ENCODE results near the gene NDUFC1. TPM values are rescaled to one million over a fixed set of nuclear protein-coding genes. Genes with fewer than 3 reads are reported as not detected.
A peak's percentile ranks its signal among the peaks of the same experiment; 100 is the strongest.
"Not testable (repeated sequence)": the region's sequence is repeated elsewhere in the genome, so short reads cannot be mapped to it uniquely, and the experiment has no call there.

The NDUFC1 gene
- total RNA-seq, 1 experiment from 2014 or later, result 68.5 TPM

DNA sequence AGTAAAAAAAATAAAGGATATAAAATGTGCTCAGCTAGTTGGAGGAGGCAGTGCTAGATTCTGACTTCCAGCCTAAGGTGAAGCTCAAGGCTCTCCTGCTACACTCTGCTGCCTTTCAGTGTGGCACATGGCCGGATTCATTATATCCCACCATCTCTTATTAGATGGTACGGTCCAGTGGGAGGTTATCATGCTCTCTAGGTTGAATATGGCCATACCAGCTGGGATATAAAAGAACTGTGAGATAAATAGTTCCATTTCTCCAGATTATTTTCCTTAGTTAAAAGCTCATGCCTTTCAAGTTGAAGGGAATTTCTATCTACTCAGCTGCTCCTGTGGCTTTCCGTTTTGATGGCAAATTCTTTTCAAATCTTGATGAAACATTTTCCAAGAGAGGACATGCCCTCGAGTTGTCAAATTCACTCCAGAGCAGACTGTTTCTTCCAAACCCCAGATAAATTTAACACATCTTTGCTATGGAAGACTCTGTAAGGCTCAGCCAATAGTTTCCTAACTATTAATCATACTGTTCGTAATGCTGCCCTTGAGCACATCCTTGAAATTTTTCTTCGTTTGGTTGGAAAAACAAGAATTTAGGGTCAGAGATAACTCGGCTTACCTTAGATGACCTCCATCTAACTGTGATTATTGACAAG lies 20.1 kb downstream of the NDUFC1 start:
- H3K27ac ChIP-seq, result no peak overlapping the region
- no peak for DNase-seq (ENCODE audit: low read depth in 1 of 2, low spot score in 2 of 2)
- H3K36me3 ChIP-seq, result no peaks in the 10 kb centered on the region
- no peaks in the 10 kb centered on the region for H3K4me1 ChIP-seq (replicated peaks)
- H3K9me3 ChIP-seq (replicated peaks), result 0 out of 2 replicates have a peak, but pooled peaks cover 2% of the 10 kb centered on the region
- H3K27me3 ChIP-seq (replicated peaks), result no peaks in the 10 kb centered on the region
- no peak overlapping the region for H3K4me3 ChIP-seq

DNA sequence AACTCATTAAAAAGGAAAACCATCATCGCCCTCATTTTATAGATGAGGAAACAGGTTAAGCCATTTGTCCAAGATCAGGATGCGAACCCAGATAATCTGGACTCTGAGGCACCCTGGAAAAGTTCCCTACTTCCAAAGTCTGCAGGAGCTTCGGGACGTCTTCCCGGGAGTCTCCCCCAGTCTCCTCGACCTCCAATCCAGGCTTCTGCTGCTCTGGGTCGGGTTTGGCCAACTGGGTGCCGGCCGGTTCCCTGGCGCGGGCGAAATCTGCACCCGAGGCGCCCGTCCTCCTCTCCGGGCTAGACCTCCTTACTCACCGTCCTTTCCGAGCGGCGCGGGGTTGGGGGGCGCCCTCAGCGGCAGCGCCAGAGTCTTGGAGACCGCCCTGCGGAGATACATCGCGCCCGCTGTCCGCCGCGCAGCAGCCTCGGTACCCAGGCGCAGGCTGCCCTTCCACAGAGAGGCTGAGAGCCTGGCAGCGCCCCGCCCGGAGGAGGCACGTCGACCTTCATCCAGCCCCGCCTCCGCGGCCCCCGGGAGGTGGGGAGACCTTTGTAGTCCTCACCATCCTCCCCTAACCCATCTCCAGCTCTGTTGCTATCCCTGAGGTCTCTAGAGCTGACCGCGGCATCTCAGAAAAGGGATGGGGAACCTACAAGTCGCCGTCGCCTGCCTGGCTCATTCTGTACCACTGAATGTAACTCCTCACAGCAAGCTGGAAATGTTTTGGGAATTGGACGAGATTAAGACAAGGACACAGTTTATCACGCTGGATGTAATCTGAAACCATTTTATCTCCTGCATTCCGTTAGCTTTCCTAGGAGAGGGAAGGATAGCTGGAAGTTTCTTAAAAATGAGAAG lies 22.3 kb downstream of the NDUFC1 start, which contains the start of gene MGARP:
TSS of gene MGARP (minus strand) at position 466 of the 861 bp plus-strand sequence. CDS start at position 399, 67 bp downstream.
- Histone ChIP-seq H3K4me1 (replicated peaks) (no peaks in the 10 kb centered on the region), H3K36me3 (no peaks in the 10 kb centered on the region), H3K9me3 (replicated peaks) (no peaks in the 10 kb centered on the region), H3K27ac (no peak within 1 kb of the TSS), H3K4me3 (peak within 1 kb of the TSS; percentile 26), H3K27me3 (replicated peaks) (no peaks in the 10 kb centered on the region)
- no peak for DNase-seq (ENCODE audit: low read depth in 1 of 2, low spot score in 2 of 2)

DNA sequence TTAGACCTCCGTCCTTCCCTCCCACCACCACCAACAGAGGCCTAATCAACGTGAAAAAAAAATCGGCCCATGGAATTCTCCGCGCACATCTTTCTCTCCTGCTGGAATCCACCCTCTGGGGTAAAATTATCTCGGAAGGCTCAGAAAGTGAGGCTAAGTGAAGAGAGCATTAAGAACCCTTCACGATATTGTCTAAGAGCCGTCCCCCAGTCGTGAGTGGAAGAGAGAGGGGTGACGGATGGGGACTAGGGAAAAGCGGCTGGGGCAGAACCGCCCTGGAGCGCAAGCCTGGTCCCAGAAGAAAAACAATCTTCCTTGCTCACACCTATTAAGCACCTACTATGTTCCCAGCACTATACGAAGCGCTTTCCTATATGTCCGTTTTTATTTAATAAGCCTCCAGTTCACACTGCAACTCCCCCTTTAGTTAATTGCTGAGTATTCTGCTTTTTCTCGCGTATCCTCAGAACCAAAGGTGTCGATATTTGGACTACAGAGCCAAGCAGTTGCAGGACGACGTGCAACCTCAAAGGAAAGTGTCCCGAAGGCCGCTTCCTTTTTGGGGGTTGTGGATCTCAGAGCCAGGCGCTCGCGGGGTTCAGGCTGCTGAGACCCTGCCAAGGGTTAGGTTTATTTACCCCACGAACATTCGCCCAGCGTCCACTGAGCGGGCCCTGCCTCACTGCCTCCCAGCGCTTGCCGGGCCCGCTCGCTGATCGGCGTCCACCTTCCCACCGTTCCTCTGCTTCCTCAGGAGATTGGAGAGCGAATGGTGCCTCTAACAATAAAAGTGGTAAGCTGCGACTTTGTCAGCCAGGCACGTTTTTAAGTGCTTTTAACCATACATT lies 23.1 kb downstream of the NDUFC1 start:
- Histone ChIP-seq H3K27me3 (replicated peaks) (no peaks in the 10 kb centered on the region), H3K36me3 (no peaks in the 10 kb centered on the region), H3K4me1 (replicated peaks) (no peaks in the 10 kb centered on the region), H3K4me3 (no peak overlapping the region; the same call in 1 of the 2 replicates), H3K9me3 (replicated peaks) (no peaks in the 10 kb centered on the region), H3K27ac (no peak overlapping the region)
- DNase-seq (ENCODE audit: low read depth in 1 of 2, low spot score in 2 of 2), result no peak

DNA sequence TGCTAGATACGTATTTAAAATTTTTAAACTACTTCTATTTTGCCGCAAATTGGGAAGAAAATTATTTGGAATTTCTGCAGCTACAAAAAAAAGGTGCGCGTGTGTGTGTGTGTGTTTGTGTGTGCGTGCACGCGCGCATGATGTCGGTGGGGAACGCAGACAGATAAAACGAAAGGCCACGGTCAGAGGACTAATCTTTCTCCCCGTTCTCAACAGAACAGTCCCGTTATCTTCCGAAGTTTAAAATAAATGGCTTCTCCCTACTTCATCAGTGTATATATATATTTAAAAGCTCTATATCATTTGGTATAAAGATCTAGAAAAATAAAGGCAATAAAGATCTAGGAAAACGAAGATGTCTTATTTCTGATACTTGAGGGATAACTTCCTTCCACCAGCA lies 23.8 kb downstream of the NDUFC1 start:
- Histone ChIP-seq H3K27me3 (replicated peaks) (no peaks in the 10 kb centered on the region), H3K4me1 (replicated peaks) (no peaks in the 10 kb centered on the region), H3K9me3 (replicated peaks) (no peaks in the 10 kb centered on the region), H3K27ac (no peak overlapping the region), H3K36me3 (no peaks in the 10 kb centered on the region), H3K4me3 (no peak overlapping the region)
- DNase-seq (ENCODE audit: low read depth in 1 of 2, low spot score in 2 of 2), result no peak

DNA sequence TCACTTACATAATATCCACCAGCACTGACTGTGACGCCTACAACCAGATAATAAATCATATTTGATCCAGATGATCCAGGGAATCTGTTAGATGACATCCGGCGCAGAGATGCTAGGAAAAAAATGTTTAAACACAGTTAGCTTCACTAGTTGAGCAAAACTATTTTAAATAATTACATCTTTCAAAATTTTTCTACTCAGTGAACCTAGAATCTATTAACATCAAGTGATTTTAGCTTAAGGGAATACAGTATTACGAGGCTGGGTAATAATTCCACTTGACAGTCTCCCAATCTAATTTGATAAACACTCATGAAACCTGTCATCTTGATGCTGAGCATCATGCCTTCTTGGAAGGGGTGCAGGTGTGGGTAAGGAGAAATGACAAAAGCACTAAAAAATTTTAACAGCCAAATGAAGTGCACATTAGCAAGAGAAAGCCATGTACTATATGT lies 27.0 kb downstream of the NDUFC1 start:
- H3K36me3 ChIP-seq, result no peaks in the 10 kb centered on the region
- no peak for DNase-seq (ENCODE audit: low read depth in 1 of 2, low spot score in 2 of 2)
- no peak overlapping the region for H3K27ac ChIP-seq
- no peak overlapping the region for H3K4me3 ChIP-seq
- no peaks in the 10 kb centered on the region for H3K4me1 ChIP-seq (replicated peaks)
- no peaks in the 10 kb centered on the region for H3K27me3 ChIP-seq (replicated peaks)
- no peaks in the 10 kb centered on the region for H3K9me3 ChIP-seq (replicated peaks)

DNA sequence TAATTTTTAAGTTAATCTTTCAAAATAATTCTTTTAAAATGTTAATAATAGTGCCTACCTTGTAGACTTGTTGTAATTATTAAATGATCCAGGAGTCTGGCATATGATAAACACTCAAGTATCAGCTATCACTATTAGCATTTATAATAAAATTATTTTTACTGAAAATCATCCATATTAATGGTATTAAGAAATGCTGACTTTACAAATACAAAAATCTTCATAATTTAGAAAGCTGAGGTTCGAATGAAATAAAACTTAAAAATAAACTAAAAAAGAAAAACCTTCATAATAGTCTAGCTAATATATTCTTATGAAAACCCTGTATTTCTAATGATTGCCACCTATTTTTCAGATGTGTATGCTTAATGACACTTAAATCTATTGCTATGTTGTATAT lies 27.5 kb downstream of the NDUFC1 start:
- Histone ChIP-seq H3K4me1 (replicated peaks) (no peaks in the 10 kb centered on the region), H3K36me3 (no peaks in the 10 kb centered on the region), H3K27ac (no peak overlapping the region), H3K4me3 (no peak overlapping the region), H3K9me3 (replicated peaks) (no peaks in the 10 kb centered on the region), H3K27me3 (replicated peaks) (no peaks in the 10 kb centered on the region)
- DNase-seq (ENCODE audit: low read depth in 1 of 2, low spot score in 2 of 2), result no peak

DNA sequence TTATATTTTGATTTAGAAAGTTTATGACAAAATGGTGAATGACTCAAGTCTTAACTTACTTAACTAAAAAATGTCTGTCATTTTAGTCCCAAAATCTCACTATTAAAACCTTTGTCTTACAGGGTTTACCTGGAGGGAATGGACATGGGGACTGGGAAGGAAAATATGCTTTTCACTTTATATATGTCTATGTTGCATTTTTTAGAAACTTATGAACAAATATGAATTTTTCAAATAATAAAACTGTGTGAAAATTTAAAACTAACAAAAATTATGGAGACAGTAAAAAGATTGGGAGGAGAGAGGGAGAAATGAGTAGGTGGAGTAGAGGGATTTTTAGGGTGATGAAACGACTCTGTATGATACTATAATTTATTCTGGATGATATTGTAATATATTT lies 28.4 kb downstream of the NDUFC1 start:
- no peaks in the 10 kb centered on the region for H3K4me1 ChIP-seq (replicated peaks)
- no peak overlapping the region for H3K27ac ChIP-seq
- H3K4me3 ChIP-seq, result no peak overlapping the region
- no peaks in the 10 kb centered on the region for H3K9me3 ChIP-seq (replicated peaks)
- no peaks in the 10 kb centered on the region for H3K27me3 ChIP-seq (replicated peaks)
- H3K36me3 ChIP-seq, result no peaks in the 10 kb centered on the region
- DNase-seq (ENCODE audit: low read depth in 1 of 2, low spot score in 2 of 2), result no peak

DNA sequence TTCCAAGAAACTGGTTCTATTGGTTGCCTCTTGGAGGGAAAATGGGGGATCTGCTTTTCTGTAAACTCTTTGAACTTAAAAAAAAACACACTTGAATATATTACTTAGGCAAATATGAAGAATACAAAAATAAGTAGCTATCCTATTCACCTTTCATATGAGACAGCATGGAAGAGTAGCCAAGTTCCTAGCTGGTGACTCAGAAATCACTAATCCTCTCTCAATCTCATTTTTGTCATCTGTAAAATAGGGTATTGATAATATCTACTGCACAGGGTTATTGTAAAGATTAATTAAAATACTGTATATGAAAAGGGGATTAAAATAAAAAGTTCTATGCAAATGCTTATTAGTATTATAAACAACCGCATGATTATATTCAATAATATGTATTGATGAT lies 35.0 kb downstream of the NDUFC1 start:
- DNase-seq (ENCODE audit: low read depth in 1 of 2, low spot score in 2 of 2), result no peak
- no peak overlapping the region for H3K27ac ChIP-seq

DNA sequence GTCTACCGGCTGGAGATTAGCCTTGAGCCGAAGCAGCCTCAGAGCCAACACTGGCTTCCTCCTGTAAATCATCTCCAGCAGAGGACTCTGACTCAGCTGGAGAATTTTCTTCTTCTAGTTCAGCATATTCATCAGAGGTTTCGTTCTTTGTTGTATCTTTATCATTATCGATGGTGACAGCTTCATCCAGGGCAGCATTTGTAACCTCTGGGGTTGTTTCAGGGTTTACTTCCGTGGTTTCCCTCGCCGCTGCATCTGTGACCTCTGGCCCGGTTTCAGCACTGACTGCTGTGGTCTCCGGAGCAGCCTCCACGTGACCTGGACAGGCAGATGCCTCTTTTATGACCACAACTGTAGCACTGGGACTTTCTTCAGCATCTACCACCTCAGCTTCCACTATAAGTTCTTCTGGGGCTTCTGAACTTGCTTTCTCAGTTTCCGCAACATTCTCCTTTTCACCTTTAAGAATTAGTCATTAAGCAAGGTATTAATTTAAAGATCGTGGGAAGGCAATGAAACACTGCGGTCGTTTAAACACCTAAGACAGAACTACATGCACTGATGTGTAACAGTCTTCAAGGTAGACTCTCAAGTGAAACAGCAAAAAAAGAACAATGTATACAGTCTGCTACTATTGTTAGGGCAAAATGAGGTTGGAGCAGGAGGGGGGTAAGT lies 35.6 kb downstream of the NDUFC1 start:
- Histone ChIP-seq H3K27me3 (replicated peaks) (no peaks in the 10 kb centered on the region), H3K4me3 (peak overlapping the region; percentile 31), H3K27ac (peak overlapping the region; percentile 18; the same call in 1 of the 2 replicates), H3K4me1 (replicated peaks) (peaks cover 11% of the 10 kb centered on the region), H3K36me3 (no peaks in the 10 kb centered on the region), H3K9me3 (replicated peaks) (no peaks in the 10 kb centered on the region)
- peak; percentile 51 to 63 for DNase-seq (ENCODE audit: low read depth in 1 of 2, low spot score in 2 of 2)

More for the DNA sequence above, 35.0 kb downstream of the NDUFC1 start:
- Histone ChIP-seq H3K27me3 (replicated peaks) (no peaks in the 10 kb centered on the region), H3K36me3 (no peaks in the 10 kb centered on the region), H3K4me1 (replicated peaks) (peaks cover 11% of the 10 kb centered on the region), H3K9me3 (replicated peaks) (no peaks in the 10 kb centered on the region), H3K4me3 (no peak overlapping the region)

DNA sequence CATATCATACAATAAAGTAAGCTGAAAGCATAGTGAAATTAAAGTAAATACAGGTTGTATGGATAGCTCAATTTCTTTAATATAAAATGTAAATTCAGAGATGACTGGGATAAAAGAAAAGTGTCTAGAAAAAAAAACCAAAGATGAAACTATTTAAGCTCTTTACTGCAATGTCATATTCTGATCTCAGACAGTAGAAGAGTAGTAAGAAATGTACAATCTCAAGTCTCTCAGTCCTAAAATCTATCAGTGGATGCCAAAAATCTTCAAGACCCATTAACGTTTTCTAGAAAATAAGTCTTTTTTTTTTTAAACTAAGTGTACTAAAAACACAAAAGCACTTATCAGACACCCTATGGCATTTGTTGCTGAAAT lies 36.1 kb downstream of the NDUFC1 start:
- H3K4me1 ChIP-seq (replicated peaks), result peaks cover 11% of the 10 kb centered on the region
- no peak for DNase-seq (ENCODE audit: low read depth in 1 of 2, low spot score in 2 of 2)
- H3K9me3 ChIP-seq (replicated peaks), result no peaks in the 10 kb centered on the region
- H3K36me3 ChIP-seq, result no peaks in the 10 kb centered on the region
- peak overlapping the region; percentile 18; the same call in 1 of the 2 replicates for H3K27ac ChIP-seq
- peak overlapping the region; percentile 31 for H3K4me3 ChIP-seq
- no peaks in the 10 kb centered on the region for H3K27me3 ChIP-seq (replicated peaks)

DNA sequence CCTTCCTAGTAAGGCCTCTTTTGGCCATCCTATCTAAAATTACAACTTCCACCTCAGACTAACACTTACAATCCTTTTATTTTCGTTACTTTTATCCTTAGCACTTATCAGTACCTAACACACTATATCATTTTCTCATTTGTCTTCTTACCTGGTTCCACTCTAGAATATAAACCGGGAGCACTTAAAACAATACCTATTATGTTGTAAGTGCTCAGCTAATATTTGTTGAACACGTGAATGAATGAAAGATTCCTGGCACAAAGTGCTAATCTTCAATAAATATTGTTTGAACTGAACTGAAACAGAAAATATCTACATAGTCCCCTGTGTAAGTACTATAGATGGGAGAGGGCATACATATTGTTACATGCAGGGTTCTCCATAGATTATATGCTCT lies 36.6 kb downstream of the NDUFC1 start:
- no peaks in the 10 kb centered on the region for H3K9me3 ChIP-seq (replicated peaks)
- H3K36me3 ChIP-seq, result no peaks in the 10 kb centered on the region
- DNase-seq (ENCODE audit: low read depth in 1 of 2, low spot score in 2 of 2), result no peak
- no peak overlapping the region for H3K4me3 ChIP-seq
- H3K27ac ChIP-seq, result no peak overlapping the region
- no peaks in the 10 kb centered on the region for H3K27me3 ChIP-seq (replicated peaks)
- peaks cover 11% of the 10 kb centered on the region for H3K4me1 ChIP-seq (replicated peaks)

DNA sequence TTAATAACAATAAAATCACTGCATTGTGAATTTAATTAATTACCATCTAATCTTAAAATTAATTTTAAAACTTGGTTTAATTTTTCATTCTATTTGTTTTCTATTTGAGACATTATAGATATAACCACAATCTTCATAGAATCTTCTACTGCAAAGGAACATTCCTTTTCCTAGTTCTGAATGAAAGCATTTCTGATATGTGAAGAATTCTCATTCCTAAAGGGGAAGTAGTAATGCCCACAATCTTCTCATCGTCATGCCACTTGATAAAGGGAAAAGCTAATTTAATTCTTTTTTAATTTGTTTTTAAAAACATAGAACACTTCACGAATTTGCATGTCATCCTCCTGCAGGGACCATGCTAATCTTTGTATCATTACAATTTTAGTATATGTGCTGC lies 45.9 kb downstream of the NDUFC1 start:
- no peaks in the 10 kb centered on the region for H3K36me3 ChIP-seq
- no peaks in the 10 kb centered on the region for H3K27me3 ChIP-seq (replicated peaks)
- H3K9me3 ChIP-seq (replicated peaks), result no peaks in the 10 kb centered on the region
- H3K27ac ChIP-seq, result no peak overlapping the region
- H3K4me3 ChIP-seq, result no peak overlapping the region
- no peak for DNase-seq (ENCODE audit: low read depth in 1 of 2, low spot score in 2 of 2)
- H3K4me1 ChIP-seq (replicated peaks), result no peaks in the 10 kb centered on the region; the same call in 1 of the 2 replicates

DNA sequence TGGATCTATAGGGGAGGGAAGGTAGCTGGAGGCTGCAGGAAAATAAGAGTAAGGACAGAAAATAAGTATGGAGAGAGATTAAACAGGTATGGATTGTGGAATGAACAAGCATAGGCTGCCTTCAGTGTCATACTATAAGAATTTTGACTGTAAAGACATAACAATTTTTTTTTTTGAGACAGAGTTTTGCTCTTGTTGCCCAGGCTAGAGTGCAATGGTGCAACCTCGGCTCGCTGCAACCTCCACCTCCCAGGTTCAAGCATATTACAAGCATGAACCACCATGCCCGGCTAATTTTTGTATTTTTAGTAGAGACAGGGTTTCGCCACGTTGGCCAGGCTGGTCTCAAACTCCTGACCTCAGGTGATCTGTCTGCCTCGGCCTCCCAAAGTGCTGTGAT lies 46.7 kb downstream of the NDUFC1 start:
- H3K4me1 ChIP-seq (replicated peaks); H3K27me3 ChIP-seq (replicated peaks); DNase-seq (ENCODE audit: low read depth in 1 of 2, low spot score in 2 of 2); H3K9me3 ChIP-seq (replicated peaks); H3K36me3 ChIP-seq; H3K4me3 ChIP-seq; H3K27ac ChIP-seq: not testable (repeated sequence)

Data from SJSA1 (cell line).